ENCODE measurements around the gene RASL10B. TPM values are rescaled to one million over a fixed set of nuclear protein-coding genes. Genes with fewer than 3 reads are reported as not detected.

Gene RASL10B
- total RNA-seq, 1 donor from 2014 or later: 9.1 TPM

DNA sequence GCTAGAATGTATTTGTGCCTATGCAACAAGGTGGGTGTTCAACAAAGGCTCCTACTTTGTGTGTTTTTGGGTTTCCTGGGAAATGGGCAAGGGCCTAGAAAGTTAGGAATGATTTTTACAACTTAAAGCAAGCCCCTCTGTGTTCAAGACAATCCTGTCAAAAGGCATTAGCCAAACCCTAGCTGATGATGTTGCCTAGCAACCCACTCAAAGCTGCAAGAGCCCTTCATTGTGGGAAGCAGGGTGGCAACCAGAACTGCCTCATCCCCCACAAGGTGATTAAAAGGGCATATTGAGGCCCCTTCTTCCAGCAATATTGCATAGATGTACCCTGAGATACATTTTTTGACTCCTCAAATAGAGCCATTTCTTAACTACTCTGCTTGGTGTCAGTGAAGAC, 16.0 kb upstream of the RASL10B start:
- Histone ChIP-seq H3K9me3 (no peaks in the 10 kb centered on the region), H3K36me3 (peaks cover 0 to 24% of the 10 kb centered on the region in 2 donors), H3K27ac (no peak overlapping the region), H3K4me1 (peaks cover 34% of the 10 kb centered on the region), H3K4me3 (no peak overlapping the region), H3K27me3 (no peaks in the 10 kb centered on the region)
- no peak for TF ChIP-seq POLR2A (IDR thresholded peaks at IDR 0.05)
- TF ChIP-seq POLR2AphosphoS5 (IDR thresholded peaks at IDR 0.05; ENCODE audit: insufficient read depth in 1 of 2, low read depth in 1 of 2): no peak
- no peak for TF ChIP-seq CTCF (IDR thresholded peaks at IDR 0.05)
- intact Hi-C loops (cut with DNase I): no loop called here
- no peak for DNase-seq (ENCODE audit: extremely low spot score in 2 of 2)

GRCh38 chr17:35716173-35716572, 15.3 kb upstream of the RASL10B start:
- Histone ChIP-seq H3K36me3 (peaks cover 0 to 16% of the 10 kb centered on the region in 2 donors), H3K27me3 (no peaks in the 10 kb centered on the region), H3K4me3 (no peak overlapping the region), H3K9me3 (no peaks in the 10 kb centered on the region), H3K27ac (peak overlapping the region; percentile 34), H3K4me1 (peaks cover 34% of the 10 kb centered on the region)
- no peak for TF ChIP-seq CTCF (IDR thresholded peaks at IDR 0.05)
- intact Hi-C loops (cut with DNase I): no loop called here
- no peak for DNase-seq (ENCODE audit: extremely low spot score in 2 of 2)

DNA sequence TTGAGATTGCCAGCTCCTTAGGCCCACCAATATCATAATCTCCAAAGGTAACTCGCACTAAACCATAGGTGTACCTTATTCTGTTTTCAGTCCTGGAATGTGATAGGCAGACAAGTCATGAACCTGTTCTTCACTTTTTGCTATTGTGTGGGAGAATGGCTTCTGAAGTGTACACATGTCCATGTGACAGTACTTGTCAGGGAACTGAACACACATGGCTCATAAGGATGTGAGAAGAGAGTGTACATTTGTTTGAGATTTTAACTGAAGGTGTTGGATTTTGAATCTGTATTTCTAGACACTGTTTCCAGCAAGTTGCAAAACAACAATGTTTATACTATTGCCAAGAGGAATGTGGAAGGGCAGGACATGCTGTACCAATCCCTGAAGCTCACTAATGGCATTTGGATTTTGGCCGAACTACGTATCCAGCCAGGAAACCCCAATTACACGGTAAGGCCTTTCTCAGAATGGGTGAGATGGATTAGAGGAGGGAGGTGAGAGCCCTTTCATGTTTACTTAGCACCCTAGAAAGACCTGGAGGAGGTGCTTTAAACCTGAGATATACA, 14.5 kb upstream of the RASL10B start:
- Histone ChIP-seq H3K9me3 (no peaks in the 10 kb centered on the region), H3K4me3 (no peak overlapping the region), H3K27me3 (no peaks in the 10 kb centered on the region), H3K36me3 (peaks cover 0 to 10% of the 10 kb centered on the region in 2 donors), H3K4me1 (peaks cover 31% of the 10 kb centered on the region), H3K27ac (peak overlapping the region; percentile 34)
- no peak for TF ChIP-seq POLR2AphosphoS5 (IDR thresholded peaks at IDR 0.05; ENCODE audit: insufficient read depth in 1 of 2, low read depth in 1 of 2)
- no peak for TF ChIP-seq POLR2A (IDR thresholded peaks at IDR 0.05)
- no peak for TF ChIP-seq CTCF (IDR thresholded peaks at IDR 0.05)
- intact Hi-C loops (cut with DNase I): no loop called here
- DNase-seq (ENCODE audit: extremely low spot score in 2 of 2): no peak

- Histone ChIP-seq H3K9me3 (no peaks in the 10 kb centered on the region), H3K4me3 (no peak overlapping the region), H3K27ac (peak overlapping the region; percentile 34), H3K4me1 (peaks cover 26% of the 10 kb centered on the region), H3K27me3 (no peaks in the 10 kb centered on the region), H3K36me3 (peaks cover 0 to 10% of the 10 kb centered on the region in 2 donors)
- DNase-seq (ENCODE audit: extremely low spot score in 2 of 2): no peak
- TF ChIP-seq CTCF (IDR thresholded peaks at IDR 0.05) (no peak), POLR2AphosphoS5 (IDR thresholded peaks at IDR 0.05; ENCODE audit: insufficient read depth in 1 of 2, low read depth in 1 of 2) (no peak), POLR2A (IDR thresholded peaks at IDR 0.05) (no peak)
- intact Hi-C loops (cut with DNase I): no loop called here
Observed at GRCh38 chr17:35717475-35717874, 14.0 kb upstream of the RASL10B start.

- H3K36me3 ChIP-seq: peaks cover 0 to 37% of the 10 kb centered on the region in 2 donors
Observed at GRCh38 chr17:35723735-35724134, 7.7 kb upstream of the RASL10B start.

More at GRCh38 chr17:35723735-35724134, 7.7 kb upstream of the RASL10B start:
- no peak for TF ChIP-seq POLR2A (IDR thresholded peaks at IDR 0.05)
- no peak for TF ChIP-seq POLR2AphosphoS5 (IDR thresholded peaks at IDR 0.05; ENCODE audit: insufficient read depth in 1 of 2, low read depth in 1 of 2)
- no peak for TF ChIP-seq CTCF (IDR thresholded peaks at IDR 0.05)
- intact Hi-C loops (cut with DNase I): no loop called here
- H3K4me3 ChIP-seq: no peak overlapping the region
- no peaks in the 10 kb centered on the region for H3K27me3 ChIP-seq
- DNase-seq (ENCODE audit: extremely low spot score in 2 of 2): no peak
- H3K9me3 ChIP-seq: no peaks in the 10 kb centered on the region
- peaks cover 26% of the 10 kb centered on the region for H3K4me1 ChIP-seq
- H3K27ac ChIP-seq: no peak overlapping the region
